Left lung (tissue), 14 donors: Measurements from ENCODE around the gene ZNF583. TPM values are rescaled to one million over a fixed set of nuclear protein-coding genes. Genes with fewer than 3 reads are reported as not detected.

Source experiments
- ATAC-seq: fragments of 200-7000 bp; cut with Tn5 transposase; one replicate; pipeline ENCODE4 v1.9.1; 2020; ENCODE audit warnings: moderate library complexity
- DNase-seq, 4 donors: peaks; one replicate each; pipeline ENCODE4 v3.0.0-alpha.2; 2013 to 2020
- H3K27ac ChIP-seq, 2 donors: fragments of 200-600 bp; sonication (generic) in 1 of 2; one replicate each; pipeline versions ENCODE4 v1.5.0 to v1.8.0; 2020 to 2021
- H3K27me3 ChIP-seq, 2 donors: fragments of 200-600 bp; sonication (generic) in 1 of 2; one replicate each; pipeline versions ENCODE4 v1.5.0 to v1.8.0; 2020 to 2021
- H3K36me3 ChIP-seq, 2 donors: fragments of 200-600 bp; sonication (generic) in 1 of 2; one replicate each; pipeline versions ENCODE4 v1.5.0 to v1.8.0; 2020 to 2021
- H3K4me1 ChIP-seq, 2 donors: fragments of 200-600 bp; one replicate each; pipeline ENCODE4 v1.8.0; 2021
- H3K4me3 ChIP-seq, 2 donors: fragments of 200-600 bp; sonication (generic) in 1 of 2; one replicate each; pipeline versions ENCODE4 v1.5.0 to v1.8.0; 2020 to 2021; ENCODE audit warnings: mild to moderate bottlenecking in 1 of 2
- H3K9me3 ChIP-seq, 2 donors: fragments of 200-600 bp; sonication (generic) in 1 of 2; one replicate each; pipeline versions ENCODE4 v1.5.0 to v1.8.0; 2020 to 2021
- CTCF ChIP-seq, 2 donors: fragments of 200-600 bp; sonication (generic) in 1 of 2; IDR thresholded peaks; one replicate each; pipeline versions ENCODE4 v1.5.0 to v1.8.0; 2021; ENCODE audit warnings: antibody characterized with exemption in 2 of 2
- intact Hi-C, 2 donors: fragments of 100-400 bp; cut with DNase I; formaldehyde crosslinking; loops; one replicate each; pipeline versions ENCODE4 v1.11.2 to v1.14.2; 2022
- long read RNA-seq, 12 donors: library from polyadenylated mRNA in 2 of 12; unstranded in 2 of 12; transcript quantifications; one replicate each; pipeline ENCODE4 v2.0.0 and lab custom pipeline, GENCODE V29; 2019 to 2026
- polyA plus RNA-seq, 6 donors: library from polyadenylated mRNA; unstranded; fragments of 120-200 nt; gene quantifications; one replicate each; pipeline ENCODE4 v1.2.1, GENCODE V29; 2013; ENCODE audit not compliant: insufficient read length in 6 of 6
- total RNA-seq, 2 donors: library from RNA; stranded (reverse); fragmentation: NEBNext Ultra II Directional; extraction: Animal tissue kit (Norgen Biotek cat#: 25700); gene quantifications; one replicate each; pipeline ENCODE4 v1.2.1, GENCODE V29; 2021
- donor health status: DM: no; HTN: yes; CAD: no.
- donor health status: DM: no; HTN: no; CAD: no.

Gene ZNF583
- total RNA-seq: 1 to 10 TPM; 4.8 to 6.1 TPM
- 10 to 100 TPM in 5 of 6 donors, 1 to 10 TPM in 1; 9.5 to 13.8 (median 12.5) TPM for polyA plus RNA-seq
- long read RNA-seq, donor 1, full-length matches to known transcripts: 2 of 2 reads
- long read RNA-seq, donor 1, partial matches to known transcripts: 0 of 2 reads
- long read RNA-seq, donor 1, other reads (novel, unspliced or antisense): 0 of 2 reads
- long read RNA-seq, donor 2, full-length matches to known transcripts: 4 of 4 reads
- long read RNA-seq, donor 2, partial matches to known transcripts: 0 of 4 reads
- long read RNA-seq, donor 2, other reads (novel, unspliced or antisense): 0 of 4 reads
- long read RNA-seq, donor 3: 0 reads
- long read RNA-seq, donor 4, full-length matches to known transcripts: 2 of 2 reads
- long read RNA-seq, donor 4, partial matches to known transcripts: 0 of 2 reads
- long read RNA-seq, donor 4, other reads (novel, unspliced or antisense): 0 of 2 reads
- long read RNA-seq, donor 5, full-length matches to known transcripts: 3 of 3 reads
- long read RNA-seq, donor 5, partial matches to known transcripts: 0 of 3 reads
- long read RNA-seq, donor 5, other reads (novel, unspliced or antisense): 0 of 3 reads
- long read RNA-seq, donor 6, full-length matches to known transcripts: 3 of 3 reads
- long read RNA-seq, donor 6, partial matches to known transcripts: 0 of 3 reads
- long read RNA-seq, donor 6, other reads (novel, unspliced or antisense): 0 of 3 reads
- long read RNA-seq, donor 7, full-length matches to known transcripts: 3 of 3 reads
- long read RNA-seq, donor 7, partial matches to known transcripts: 0 of 3 reads
- long read RNA-seq, donor 7, other reads (novel, unspliced or antisense): 0 of 3 reads
- long read RNA-seq, donor 8, full-length matches to known transcripts: 5 of 5 reads
- long read RNA-seq, donor 8, partial matches to known transcripts: 0 of 5 reads
- long read RNA-seq, donor 8, other reads (novel, unspliced or antisense): 0 of 5 reads
- long read RNA-seq, donor 9: 0 reads
- long read RNA-seq, donor 10, full-length matches to known transcripts: 1 of 1 reads
- long read RNA-seq, donor 10, partial matches to known transcripts: 0 of 1 reads
- long read RNA-seq, donor 10, other reads (novel, unspliced or antisense): 0 of 1 reads
- long read RNA-seq, donor 11: 0 reads
- long read RNA-seq, donor 12, full-length matches to known transcripts: 2 of 2 reads
- long read RNA-seq, donor 12, partial matches to known transcripts: 0 of 2 reads
- long read RNA-seq, donor 12, other reads (novel, unspliced or antisense): 0 of 2 reads

GRCh38 chr19:56403764-56404704 is at the start of gene ZNF583:
TSS of gene ZNF583 (plus strand) at chr19:56404332. CDS start at chr19:56407115, 2,783 bp downstream.
- no peaks in the 10 kb centered on the region for H3K27me3 ChIP-seq
- peaks cover 0 to 71% of the 10 kb centered on the region in 2 donors for H3K9me3 ChIP-seq
- peaks cover 4 to 14% of the 10 kb centered on the region in 2 donors for H3K4me1 ChIP-seq
- peak; percentile 97 to 99 (median 98) for DNase-seq
- H3K36me3 ChIP-seq: peaks cover 5 to 34% of the 10 kb centered on the region in 2 donors
- peak; percentile 98 for ATAC-seq
- intact Hi-C loops: no loop called here
- H3K4me3 ChIP-seq: peak within 1 kb of the TSS; percentile 62 to 65
- no peak for TF ChIP-seq CTCF (IDR thresholded peaks at IDR 0.05)
- peak within 1 kb of the TSS; percentile 91 to 92 for H3K27ac ChIP-seq

- no peak for TF ChIP-seq CTCF (IDR thresholded peaks at IDR 0.05)
- Histone ChIP-seq H3K27ac (no peak overlapping the region), H3K4me1 (no peaks in the 10 kb centered on the region), H3K9me3 (peaks cover 0 to 21% of the 10 kb centered on the region in 2 donors), H3K36me3 (no peaks in the 10 kb centered on the region), H3K27me3 (no peaks in the 10 kb centered on the region), H3K4me3 (no peak overlapping the region)
- DNase-seq (no peak), ATAC-seq (no peak)
- intact Hi-C loops: no loop called here
These were observed 48.6 kb upstream of the ZNF583 start for GRCh38 chr19:56355517-56355916.

DNA sequence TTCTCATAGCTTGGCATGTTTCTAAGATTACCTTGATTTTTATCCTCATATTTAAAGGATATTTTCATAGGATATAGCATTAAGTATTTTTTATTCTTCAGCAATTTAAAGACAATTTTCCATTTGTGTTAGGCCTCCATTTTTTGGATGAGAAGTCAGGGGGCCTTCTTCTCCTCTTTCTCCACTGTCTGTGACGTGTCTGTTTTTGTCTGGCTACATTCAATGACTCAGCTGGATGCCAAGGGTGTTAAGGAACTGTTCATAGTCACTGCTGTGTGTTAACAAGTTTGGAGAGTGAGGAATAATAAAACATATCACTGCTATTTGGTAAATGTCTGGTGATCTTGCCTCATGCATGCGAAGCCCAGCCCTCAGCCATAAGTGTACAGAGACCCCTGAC is 47.2 kb upstream of the ZNF583 start:
- no peak for TF ChIP-seq CTCF (IDR thresholded peaks at IDR 0.05)
- peaks cover 0 to 36% of the 10 kb centered on the region in 2 donors for H3K9me3 ChIP-seq
- DNase-seq (no peak), ATAC-seq (no peak)
- H3K4me1 ChIP-seq: no peaks in the 10 kb centered on the region
- intact Hi-C loops: no loop called here
- no peak overlapping the region for H3K4me3 ChIP-seq
- H3K27me3 ChIP-seq: no peaks in the 10 kb centered on the region
- no peaks in the 10 kb centered on the region for H3K36me3 ChIP-seq
- no peak overlapping the region for H3K27ac ChIP-seq

GRCh38 chr19:56360841-56361240 is 43.3 kb upstream of the ZNF583 start:
- no peak for TF ChIP-seq CTCF (IDR thresholded peaks at IDR 0.05)
- H3K9me3 ChIP-seq: peaks cover 3 to 65% of the 10 kb centered on the region in 2 donors
- intact Hi-C loops: no loop called here

More at GRCh38 chr19:56360841-56361240, 43.3 kb upstream of the ZNF583 start:
- no peak overlapping the region for H3K4me3 ChIP-seq
- no peak for DNase-seq
- no peaks in the 10 kb centered on the region for H3K27me3 ChIP-seq
- no peak overlapping the region for H3K27ac ChIP-seq
- no peak for ATAC-seq
- H3K4me1 ChIP-seq: no peaks in the 10 kb centered on the region
- H3K36me3 ChIP-seq: no peaks in the 10 kb centered on the region
